Medulla oblongata (tissue), 1 donor: Measurements from ENCODE around the gene C1orf159.

Experiments
- DNase-seq: peaks from one replicate; pipeline ENCODE4 v3.0.0-alpha.2; 2015; ENCODE audit errors: extremely low spot score

Gene C1orf159

GRCh38 chr1:1092149-1092855, 23.6 kb downstream of the C1orf159 start:
- DNase-seq, result no peak

GRCh38 chr1:1091344-1092148, 24.3 kb downstream of the C1orf159 start:
- DNase-seq, result no peak

- DNase-seq, result no peak
Measured at GRCh38 chr1:1090424-1091343, 25.2 kb downstream of the C1orf159 start.

GRCh38 chr1:1089731-1090423, 26.0 kb downstream of the C1orf159 start:
- no peak for DNase-seq

GRCh38 chr1:1088801-1089680, 26.8 kb downstream of the C1orf159 start:
- no peak for DNase-seq

- no peak for DNase-seq
Measured at GRCh38 chr1:1088029-1088800, 27.7 kb downstream of the C1orf159 start.

GRCh38 chr1:1087351-1088028, 28.4 kb downstream of the C1orf159 start:
- DNase-seq, result no peak

GRCh38 chr1:1086911-1087341, 29.0 kb downstream of the C1orf159 start:
- DNase-seq, result no peak

GRCh38 chr1:1085911-1086841, 29.7 kb downstream of the C1orf159 start:
- no peak for DNase-seq

- no peak for DNase-seq
Measured at GRCh38 chr1:1085171-1085841, 30.6 kb downstream of the C1orf159 start.

GRCh38 chr1:1084372-1085170, 31.3 kb downstream of the C1orf159 start:
- no peak for DNase-seq

- DNase-seq, result no peak
Measured at GRCh38 chr1:1083416-1084371, 32.2 kb downstream of the C1orf159 start.

GRCh38 chr1:1082776-1083415, 33.0 kb downstream of the C1orf159 start:
- no peak for DNase-seq

- DNase-seq, result no peak
Measured at GRCh38 chr1:1082239-1082775, 33.6 kb downstream of the C1orf159 start.
